Measurements from ENCODE around the gene FBN1.

FBN1 gene

GRCh38 chr15:48625126-48625525 lies 20.4 kb downstream of the FBN1 start:
- in situ Hi-C loops (cut with MboI; ENCODE audit: low sequenced_read_pairs) = no loop called here

GRCh38 chr15:48624700-48625099 lies 20.8 kb downstream of the FBN1 start:
- in situ Hi-C loops (cut with MboI; ENCODE audit: low sequenced_read_pairs) = no loop called here

- in situ Hi-C loops (cut with MboI; ENCODE audit: low sequenced_read_pairs) = no loop called here
Observed at GRCh38 chr15:48623456-48623855, 22.1 kb downstream of the FBN1 start.

GRCh38 chr15:48622237-48622636 lies 23.3 kb downstream of the FBN1 start:
- in situ Hi-C loops (cut with MboI; ENCODE audit: low sequenced_read_pairs) = no loop called here

GRCh38 chr15:48619446-48619845 lies 26.1 kb downstream of the FBN1 start:
- in situ Hi-C loops (cut with MboI; ENCODE audit: low sequenced_read_pairs) = no loop called here

- in situ Hi-C loops (cut with MboI; ENCODE audit: low sequenced_read_pairs) = no loop called here
Observed at GRCh38 chr15:48617619-48618018, 27.9 kb downstream of the FBN1 start.

GRCh38 chr15:48616216-48616615 lies 29.3 kb downstream of the FBN1 start:
- in situ Hi-C loops (cut with MboI; ENCODE audit: low sequenced_read_pairs) = no loop called here

GRCh38 chr15:48614051-48614450 lies 31.5 kb downstream of the FBN1 start:
- in situ Hi-C loops (cut with MboI; ENCODE audit: low sequenced_read_pairs) = no loop called here

GRCh38 chr15:48609486-48609885 lies 36.0 kb downstream of the FBN1 start:
- in situ Hi-C loops (cut with MboI; ENCODE audit: low sequenced_read_pairs) = no loop called here

- in situ Hi-C loops (cut with MboI; ENCODE audit: low sequenced_read_pairs) = no loop called here
Observed at GRCh38 chr15:48607846-48608245, 37.7 kb downstream of the FBN1 start.

GRCh38 chr15:48604567-48604966 lies 40.9 kb downstream of the FBN1 start:
- in situ Hi-C loops (cut with MboI; ENCODE audit: low sequenced_read_pairs) = no loop called here

- in situ Hi-C loops (cut with MboI; ENCODE audit: low sequenced_read_pairs) = no loop called here
Observed at GRCh38 chr15:48603922-48604321, 41.6 kb downstream of the FBN1 start.

- in situ Hi-C loops (cut with MboI; ENCODE audit: low sequenced_read_pairs) = no loop called here
Observed at GRCh38 chr15:48603123-48603500, 42.4 kb downstream of the FBN1 start.

- in situ Hi-C loops (cut with MboI; ENCODE audit: low sequenced_read_pairs) = no loop called here
Observed at GRCh38 chr15:48602358-48603122, 43.0 kb downstream of the FBN1 start.

GRCh38 chr15:48601095-48601494 lies 44.4 kb downstream of the FBN1 start:
- in situ Hi-C loops (cut with MboI; ENCODE audit: low sequenced_read_pairs) = no loop called here

GRCh38 chr15:48596841-48597240 lies 48.7 kb downstream of the FBN1 start:
- in situ Hi-C loops (cut with MboI; ENCODE audit: low sequenced_read_pairs) = no loop called here

- in situ Hi-C loops (cut with MboI; ENCODE audit: low sequenced_read_pairs) = no loop called here
Observed at GRCh38 chr15:48596415-48596814, 49.1 kb downstream of the FBN1 start.

GRCh38 chr15:48595981-48596380 lies 49.5 kb downstream of the FBN1 start:
- in situ Hi-C loops (cut with MboI; ENCODE audit: low sequenced_read_pairs) = no loop called here

GRCh38 chr15:48592933-48593332 lies 52.6 kb downstream of the FBN1 start:
- in situ Hi-C loops (cut with MboI; ENCODE audit: low sequenced_read_pairs) = no loop called here

GRCh38 chr15:48592221-48592731 lies 53.2 kb downstream of the FBN1 start:
- in situ Hi-C loops (cut with MboI; ENCODE audit: low sequenced_read_pairs) = no loop called here

GRCh38 chr15:48590723-48591122 lies 54.8 kb downstream of the FBN1 start:
- in situ Hi-C loops (cut with MboI; ENCODE audit: low sequenced_read_pairs) = no loop called here

- in situ Hi-C loops (cut with MboI; ENCODE audit: low sequenced_read_pairs) = no loop called here
Observed at GRCh38 chr15:48584812-48585563, 60.5 kb downstream of the FBN1 start.

All from hTERT RPE-1 (cell line).